Stimulated activated CD8-positive, alpha-beta memory T cell treated with anti-CD3 and anti-CD28 coated beads, Interleukin-7, amount 100 ng/mL, for 48 hours (primary cell): ENCODE measurements around the gene LAMC2.

Source experiments
- DNase-seq, 2 donors: peaks; one replicate each; pipeline ENCODE4 v3.0.0-alpha.2; 2020; ENCODE audit warnings: low read depth in 1 of 2; ENCODE audit errors: extremely low read depth in 1 of 2

The LAMC2 gene

GRCh38 chr1:183283286-183283685, 97.2 kb downstream of the LAMC2 start:
- no peak for DNase-seq

DNA sequence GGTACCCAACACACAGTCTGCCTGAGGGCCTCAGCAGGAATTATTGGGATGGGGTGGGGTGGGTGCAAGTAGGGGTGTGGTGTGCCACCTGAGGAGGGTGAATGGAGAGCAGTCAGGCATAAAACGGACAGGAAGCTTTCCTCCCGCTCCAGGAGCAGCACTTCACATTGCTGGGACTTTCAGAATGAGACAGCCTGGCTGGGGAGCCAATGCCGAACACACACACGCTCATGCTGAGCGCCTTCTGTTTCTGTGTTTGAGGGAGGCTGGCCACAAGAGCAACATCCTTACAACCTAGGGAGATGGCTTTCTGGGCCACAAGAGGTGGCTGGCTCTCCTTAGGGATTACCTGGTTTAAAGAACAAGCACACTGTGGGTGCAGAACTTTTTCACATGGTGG, 98.0 kb downstream of the LAMC2 start:
- no peak for DNase-seq

- DNase-seq = no peak
Measured at GRCh38 chr1:183285256-183285655, 99.2 kb downstream of the LAMC2 start.

DNA sequence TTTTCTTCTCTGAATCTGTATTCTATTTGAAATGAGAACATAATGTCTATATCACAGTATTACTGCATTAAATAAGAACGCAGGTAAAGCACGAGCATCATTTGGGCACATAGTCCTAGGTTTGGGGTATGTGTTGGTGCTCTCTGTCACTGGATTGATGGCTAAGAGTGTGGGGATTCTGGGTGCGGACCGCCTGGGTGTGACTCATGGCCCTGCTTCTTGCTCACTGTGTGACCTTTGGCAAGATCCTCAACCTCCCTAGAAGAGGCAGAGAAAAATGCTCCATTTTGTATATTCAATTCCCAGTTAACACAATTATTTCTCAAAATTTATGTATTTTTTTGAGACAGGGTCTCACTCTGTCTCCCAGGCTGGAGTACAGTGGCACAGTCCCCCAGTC, 99.7 kb downstream of the LAMC2 start:
- no peak for DNase-seq

DNA sequence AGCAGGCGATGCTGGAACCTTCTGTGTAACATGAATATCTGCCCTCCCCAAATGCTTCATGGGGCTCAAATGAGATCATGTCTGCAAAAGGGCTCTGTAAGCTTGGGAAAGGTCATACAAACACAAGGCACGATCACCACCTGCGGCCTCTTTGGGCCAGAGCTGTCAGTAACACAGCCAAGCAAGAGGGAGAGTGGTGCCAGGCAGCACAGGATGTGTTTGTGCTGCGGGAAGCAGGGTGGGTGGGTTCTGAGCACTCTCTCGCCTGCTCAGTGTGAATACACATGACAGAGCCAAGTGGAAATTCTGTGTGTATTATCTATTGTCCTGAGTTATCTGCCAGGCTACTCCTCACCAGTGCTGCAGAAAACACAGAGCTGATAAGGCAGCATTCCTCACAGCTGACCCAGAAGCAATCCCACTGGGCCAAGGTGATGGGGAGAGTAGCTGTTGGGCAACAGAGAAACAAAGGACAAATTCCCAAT, 101.2 kb downstream of the LAMC2 start:
- DNase-seq = no peak

GRCh38 chr1:183288583-183288982, 102.5 kb downstream of the LAMC2 start:
- DNase-seq = no peak

GRCh38 chr1:183289051-183289496, 103.0 kb downstream of the LAMC2 start:
- no peak for DNase-seq

DNA sequence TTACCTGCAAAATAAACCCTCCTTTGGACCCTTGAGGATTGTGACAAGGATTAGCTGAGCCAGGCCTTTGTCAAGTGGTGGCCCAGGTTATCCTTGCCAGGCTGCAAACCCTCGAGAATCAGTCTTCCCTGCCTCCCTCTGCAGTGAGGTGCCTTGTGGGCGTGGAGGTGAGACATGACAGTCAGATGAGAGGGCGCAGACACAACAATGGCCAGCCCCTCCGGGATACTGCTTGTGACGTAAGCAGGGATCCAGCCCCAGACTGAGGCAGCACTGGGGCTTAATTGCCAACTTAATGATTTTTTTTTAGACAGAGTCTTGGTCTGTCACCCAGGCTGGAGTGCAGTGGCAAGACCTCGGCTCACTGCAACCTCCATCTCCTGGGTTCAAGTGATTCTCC, 104.6 kb downstream of the LAMC2 start:
- no peak for DNase-seq

DNA sequence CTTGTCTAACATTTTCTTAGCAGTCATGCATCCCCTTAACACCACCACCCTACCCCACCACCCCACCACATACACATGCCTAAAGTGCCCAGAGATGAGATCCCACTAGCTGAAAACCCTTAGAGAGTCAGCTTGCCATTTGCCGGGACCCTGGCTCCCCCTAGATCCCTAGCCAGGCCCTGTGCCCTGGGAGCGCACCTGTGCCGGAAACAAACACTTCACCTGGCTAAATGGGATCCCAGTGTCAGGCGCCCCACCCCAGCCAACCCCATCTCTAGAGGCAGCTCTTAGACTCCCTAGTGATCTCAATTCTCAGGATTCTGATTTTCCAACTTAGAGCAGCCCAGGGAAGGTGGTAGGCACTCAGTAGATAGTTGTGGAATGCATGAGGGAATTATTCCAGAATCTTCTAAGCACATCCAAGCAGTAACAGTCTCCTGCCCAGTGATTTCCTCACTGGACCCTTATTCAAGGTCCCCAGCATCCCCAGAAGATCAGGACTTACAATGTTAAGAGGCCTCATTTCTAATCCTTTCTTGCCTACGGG, 105.2 kb downstream of the LAMC2 start:
- DNase-seq = no peak

DNA sequence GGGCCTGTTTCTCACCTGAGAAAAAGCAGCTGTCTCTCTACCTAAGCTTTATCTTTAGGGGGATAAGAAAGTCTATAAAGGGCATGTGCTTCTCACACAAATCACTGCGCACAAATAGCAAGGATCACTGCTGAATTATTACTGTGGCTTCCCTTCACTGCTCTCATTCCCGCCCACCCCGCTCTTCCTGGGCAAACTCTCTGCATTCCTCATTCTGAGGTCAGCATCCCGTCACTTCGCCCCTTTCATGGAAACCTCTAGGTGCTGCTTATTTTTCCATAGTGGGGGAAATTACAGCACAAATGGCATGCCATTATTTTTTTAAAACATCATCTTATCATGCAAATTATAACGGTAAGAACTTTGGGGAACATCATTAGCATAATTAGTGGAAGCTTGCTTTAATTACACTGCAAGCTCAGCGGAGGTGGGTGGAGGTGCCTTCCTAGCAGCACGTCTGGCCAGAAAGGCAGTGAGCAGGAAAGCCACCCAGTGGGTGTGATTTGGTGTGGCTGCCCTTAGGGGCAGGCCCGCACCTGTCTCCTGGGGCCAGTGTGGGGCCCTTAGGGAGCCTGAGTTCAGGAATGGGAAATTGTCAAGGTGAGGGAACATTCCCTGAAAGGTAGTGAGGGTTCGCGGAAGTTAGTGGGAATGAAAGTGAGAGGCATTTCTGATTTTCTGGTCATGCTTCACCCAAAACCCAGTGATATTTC, 105.9 kb downstream of the LAMC2 start:
- no peak for DNase-seq

- no peak for DNase-seq
Measured at GRCh38 chr1:183293241-183293640, 107.2 kb downstream of the LAMC2 start.

GRCh38 chr1:183293876-183294275, 107.8 kb downstream of the LAMC2 start:
- DNase-seq = no peak
